ENCODE results near the gene PLPP7. TPM values are rescaled to one million over a fixed set of nuclear protein-coding genes. Genes with fewer than 3 reads are reported as not detected.
A peak's percentile ranks its signal among the peaks of the same experiment; 100 is the strongest.

Gene PLPP7
- total RNA-seq, 3 donors from 2014 or later: 0.58 to 9.7 (median 1.0) TPM

- no peak overlapping the region for H3K4me3 ChIP-seq
- H3K9me3 ChIP-seq: no peaks in the 10 kb centered on the region
- TF ChIP-seq CTCF (IDR thresholded peaks at IDR 0.05): no peak
- peaks cover 5% of the 10 kb centered on the region for H3K4me1 ChIP-seq (ENCODE audit: low read depth)
- DNase-seq: no peak
- intact Hi-C loops (cut with DNase I, micrococcal nuclease): no loop called here
- no peak for ATAC-seq
- H3K36me3 ChIP-seq (ENCODE audit: low read depth): no peaks in the 10 kb centered on the region
These were observed 18.9 kb downstream of the PLPP7 start for GRCh38 chr9:131308452-131308851.

GRCh38 chr9:131308906-131309529, 19.5 kb downstream of the PLPP7 start:
- Histone ChIP-seq H3K4me3 (no peak overlapping the region), H3K36me3 (ENCODE audit: low read depth) (no peaks in the 10 kb centered on the region), H3K4me1 (ENCODE audit: low read depth) (peaks cover 5% of the 10 kb centered on the region), H3K9me3 (no peaks in the 10 kb centered on the region)
- ATAC-seq (no peak), DNase-seq (no peak)
- TF ChIP-seq CTCF (IDR thresholded peaks at IDR 0.05): no peak
- intact Hi-C loops (cut with DNase I, micrococcal nuclease): no loop called here

- TF ChIP-seq CTCF (IDR thresholded peaks at IDR 0.05): no peak
- intact Hi-C loops (cut with DNase I, micrococcal nuclease): no loop called here
- Histone ChIP-seq H3K9me3 (no peaks in the 10 kb centered on the region), H3K4me3 (no peak overlapping the region), H3K4me1 (ENCODE audit: low read depth) (peaks cover 5% of the 10 kb centered on the region), H3K36me3 (ENCODE audit: low read depth) (no peaks in the 10 kb centered on the region)
- DNase-seq: no peak
- no peak for ATAC-seq
These were observed 20.2 kb downstream of the PLPP7 start for GRCh38 chr9:131309530-131310276.

GRCh38 chr9:131310833-131311554, 21.5 kb downstream of the PLPP7 start:
- TF ChIP-seq CTCF (IDR thresholded peaks at IDR 0.05): no peak
- Histone ChIP-seq H3K9me3 (no peaks in the 10 kb centered on the region), H3K4me3 (no peak overlapping the region), H3K36me3 (ENCODE audit: low read depth) (no peaks in the 10 kb centered on the region), H3K4me1 (ENCODE audit: low read depth) (peaks cover 5% of the 10 kb centered on the region)
- intact Hi-C loops (cut with DNase I, micrococcal nuclease): no loop called here
- DNase-seq (peak in 2 of 3 donors; percentile 54 to 64), ATAC-seq (peak; percentile 71)

- Histone ChIP-seq H3K9me3 (no peaks in the 10 kb centered on the region), H3K4me1 (ENCODE audit: low read depth) (peaks cover 5% of the 10 kb centered on the region), H3K4me3 (no peak overlapping the region), H3K36me3 (ENCODE audit: low read depth) (no peaks in the 10 kb centered on the region)
- ATAC-seq (no peak), DNase-seq (no peak)
- TF ChIP-seq CTCF (IDR thresholded peaks at IDR 0.05): no peak
- intact Hi-C loops (cut with DNase I, micrococcal nuclease): no loop called here
These were observed 22.7 kb downstream of the PLPP7 start for GRCh38 chr9:131312246-131312645.

Data from mucosa of descending colon (tissue), 3 donors.